GM18517 (cell line): ENCODE measurements around the gene TRABD.

ENCODE experiments used
- ATAC-seq: cut with Tn5 transposase; IDR thresholded peaks from one replicate; pipeline ENCODE4 v1.9.1; 2021; ENCODE audit warnings: mild to moderate bottlenecking, moderate library complexity; ENCODE audit not compliant: unreplicated experiment

TRABD gene

DNA sequence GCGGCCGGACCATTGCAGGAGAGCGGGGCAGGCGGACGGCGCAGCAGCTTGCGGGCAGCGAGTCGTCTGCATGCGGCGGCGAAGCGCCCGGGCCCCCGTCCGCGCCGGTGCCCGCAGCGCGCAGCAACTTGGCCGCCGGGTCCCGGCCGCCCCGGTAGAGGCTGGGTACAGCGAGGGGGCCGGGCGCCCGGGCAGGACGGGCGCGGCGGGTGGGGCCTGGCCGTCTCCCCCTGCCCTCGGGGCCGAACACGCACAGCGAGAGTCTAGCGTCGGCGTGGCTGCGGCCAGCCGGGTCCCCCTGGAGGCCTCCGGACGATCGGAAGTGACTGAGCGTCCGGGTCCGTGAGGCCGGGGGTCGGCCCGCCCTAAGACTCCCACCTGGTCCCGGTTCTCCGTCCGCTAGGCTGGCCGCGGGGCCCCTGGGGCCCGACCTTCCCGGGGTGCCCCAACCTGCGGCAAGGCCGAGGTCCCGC, 775 bp upstream of the TRABD start:
- no peak for ATAC-seq

GRCh38 chr22:50186181-50186714, 535 bp downstream of the TRABD start:
- no peak for ATAC-seq

DNA sequence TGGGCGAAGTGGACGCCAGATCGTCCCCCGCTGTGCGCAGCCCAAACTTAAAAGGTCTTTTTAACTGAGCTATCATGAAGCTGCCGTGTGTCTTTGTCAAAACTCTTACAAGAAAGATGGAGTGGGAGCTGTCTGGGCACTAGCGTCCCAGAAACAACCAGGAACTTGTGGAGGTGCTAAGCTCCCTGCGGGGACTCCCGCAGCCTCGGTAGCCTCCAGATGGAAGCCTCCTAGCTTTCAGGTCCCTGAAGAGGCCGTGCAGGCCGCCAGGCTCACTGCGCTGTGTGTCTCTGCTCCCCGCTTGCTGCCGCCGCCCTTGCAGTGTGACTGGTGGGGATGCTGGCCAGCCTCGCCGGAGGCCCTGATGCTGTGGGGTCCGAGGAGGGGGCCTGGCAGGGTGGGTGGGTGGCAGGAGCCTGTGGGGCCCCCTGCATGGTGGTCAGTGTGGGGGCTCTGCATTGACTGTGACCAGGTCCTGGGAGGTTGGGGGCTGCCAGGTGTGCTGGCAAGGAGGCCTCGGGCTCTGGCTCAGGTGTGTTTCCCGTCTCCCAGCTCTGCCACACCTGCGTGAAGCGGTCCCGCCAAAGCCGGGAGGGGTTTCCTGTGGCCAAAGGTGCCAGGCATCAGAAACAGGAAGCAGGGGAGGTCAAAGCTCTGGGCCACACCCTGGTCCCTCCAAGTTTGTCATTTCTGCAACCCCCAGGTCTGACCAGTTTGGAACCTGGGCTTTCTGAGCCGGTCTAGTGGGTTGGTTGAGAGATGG, 1.2 kb downstream of the TRABD start:
- no peak for ATAC-seq

DNA sequence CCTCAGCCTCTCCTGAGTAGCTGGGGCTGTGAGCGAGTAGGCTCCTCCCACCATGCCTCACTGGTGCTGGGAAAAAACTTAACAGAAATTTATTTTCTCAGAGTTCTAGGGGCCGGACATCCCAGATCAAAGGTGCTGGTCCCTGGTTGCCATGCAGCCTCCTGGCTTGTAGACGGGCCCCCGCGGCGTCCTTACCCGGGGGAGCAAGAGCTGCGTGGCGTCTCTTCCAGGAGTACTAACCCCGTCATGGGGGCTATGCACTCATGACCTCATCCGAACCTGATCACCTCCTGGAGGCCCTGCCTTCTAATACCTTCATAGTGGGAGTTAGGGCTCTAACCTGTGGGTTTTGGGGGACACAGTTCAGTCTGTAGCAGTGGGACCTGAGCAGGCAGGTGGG, 2.6 kb downstream of the TRABD start:
- ATAC-seq, result no peak

GRCh38 chr22:50189184-50189848, 3.6 kb downstream of the TRABD start:
- no peak for ATAC-seq

DNA sequence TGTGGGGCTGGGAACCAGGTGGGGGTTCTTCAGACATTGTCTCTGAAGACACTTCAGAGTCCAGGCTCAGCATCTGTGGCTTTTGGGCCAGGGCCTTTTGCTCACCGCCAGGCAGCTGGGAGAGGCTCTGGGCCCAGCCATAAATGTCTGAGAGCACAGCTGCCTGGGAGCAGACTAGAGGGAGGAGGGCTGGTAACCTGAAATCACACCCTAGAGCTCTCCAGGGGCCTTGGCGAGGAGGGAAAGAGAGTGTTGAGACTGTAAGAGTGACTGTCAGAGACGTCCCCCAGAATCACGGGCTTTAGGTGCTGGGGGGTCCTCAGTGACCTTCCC, 4.1 kb downstream of the TRABD start:
- ATAC-seq, result no peak

DNA sequence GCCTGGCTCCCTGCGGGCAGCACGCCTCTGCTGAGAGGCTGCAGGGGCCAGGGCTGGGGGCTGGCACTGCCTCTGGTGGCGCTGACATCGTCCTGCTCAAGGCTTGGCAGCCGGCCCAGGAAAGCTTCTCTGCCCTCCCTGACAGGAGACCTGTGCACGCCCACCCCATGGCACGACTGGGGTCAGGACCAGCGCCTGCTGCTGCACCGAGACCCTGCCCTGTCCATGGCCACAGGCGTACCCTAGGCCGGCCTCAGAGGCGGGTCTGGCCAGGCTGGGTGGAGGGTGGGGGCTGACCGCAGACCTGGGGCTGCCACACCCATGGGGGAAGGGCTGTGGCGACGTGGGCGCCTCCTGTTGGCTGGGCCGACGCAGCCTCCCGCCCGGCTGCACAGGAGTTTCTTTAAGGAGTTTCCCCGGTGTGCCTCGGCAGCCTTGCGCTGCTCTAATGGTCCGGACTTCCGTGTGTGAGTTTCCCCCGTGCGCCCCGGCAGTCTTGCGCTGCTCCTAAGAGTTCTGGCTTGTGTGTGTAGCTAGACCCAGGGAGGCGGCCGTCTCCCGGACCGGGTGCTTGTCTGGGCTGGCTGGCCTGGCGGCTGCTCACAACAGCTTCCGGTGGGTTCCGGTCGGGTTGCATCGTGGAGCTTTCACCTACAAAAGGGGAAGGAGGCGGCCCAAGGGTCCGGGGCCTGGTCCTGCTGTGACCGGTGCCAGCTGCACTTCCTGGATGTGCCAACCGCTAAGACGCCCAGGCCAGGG, 4.6 kb downstream of the TRABD start:
- no peak for ATAC-seq

DNA sequence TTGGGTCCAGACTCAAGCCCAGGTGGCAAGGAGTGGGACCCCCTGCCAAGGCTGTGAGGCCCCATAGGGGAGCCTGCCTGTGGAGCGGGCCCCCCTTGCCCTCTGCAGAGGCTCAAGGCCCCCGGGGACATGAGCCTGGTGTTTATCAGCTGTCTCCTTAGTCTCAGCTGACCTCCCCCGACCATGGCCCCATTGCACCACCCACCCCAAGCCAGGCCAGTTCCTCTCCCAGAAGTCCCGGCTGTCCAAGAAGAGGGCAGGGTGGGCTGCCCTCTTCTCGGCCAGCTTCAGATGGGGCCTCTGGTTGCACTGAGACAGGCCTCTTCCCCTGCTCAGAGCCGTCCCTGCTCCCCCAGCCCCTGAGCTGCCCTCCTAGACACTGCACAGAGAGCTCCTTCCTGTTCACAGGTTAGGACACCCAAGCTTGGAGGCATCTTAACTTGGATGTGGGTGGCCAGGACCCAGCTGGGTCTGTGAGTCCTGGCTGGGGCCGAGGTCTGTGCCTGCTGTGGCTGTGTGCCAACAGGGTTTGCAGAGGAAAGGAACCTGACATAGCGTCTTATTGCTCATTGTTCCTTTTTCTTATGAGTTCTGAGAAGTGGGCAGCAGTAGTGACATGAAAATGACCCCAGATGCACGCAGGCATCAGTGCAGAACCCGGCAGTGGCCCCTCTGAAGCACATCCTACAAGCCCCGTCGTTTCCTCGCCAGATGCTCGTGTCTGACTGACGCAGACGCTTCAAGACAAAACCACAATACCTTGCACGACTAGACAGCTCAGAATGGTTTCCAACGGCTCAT, 5.4 kb downstream of the TRABD start:
- ATAC-seq, result no peak

GRCh38 chr22:50192436-50193204, 6.9 kb downstream of the TRABD start:
- no peak for ATAC-seq

DNA sequence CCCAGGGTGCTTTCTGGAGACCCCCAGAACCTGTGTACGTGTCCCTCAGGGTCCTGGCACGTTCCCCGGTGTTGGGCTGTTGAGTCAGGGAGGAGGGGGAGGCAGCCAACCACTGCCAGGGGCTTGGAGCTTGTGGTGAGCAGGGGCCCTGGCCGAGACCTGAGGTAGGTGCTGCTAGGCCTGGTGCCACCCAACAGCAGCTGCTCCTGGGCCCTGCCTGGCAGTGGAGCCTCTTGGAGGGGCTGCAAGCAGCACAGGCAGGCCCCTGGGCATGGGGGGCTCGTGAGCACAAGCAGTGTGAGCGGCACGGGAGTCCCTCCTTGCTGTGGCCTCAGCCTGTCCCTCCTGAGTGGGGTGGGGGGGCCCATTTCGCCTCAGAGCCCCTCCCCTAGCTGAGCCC, 7.9 kb downstream of the TRABD start:
- no peak for ATAC-seq

GRCh38 chr22:50194037-50194805, 8.5 kb downstream of the TRABD start:
- no peak for ATAC-seq

GRCh38 chr22:50196256-50196655, 10.5 kb downstream of the TRABD start:
- no peak for ATAC-seq

- no peak for ATAC-seq
These were observed 11.5 kb downstream of the TRABD start for GRCh38 chr22:50197000-50197800.

GRCh38 chr22:50197856-50198623, 12.3 kb downstream of the TRABD start:
- no peak for ATAC-seq

DNA sequence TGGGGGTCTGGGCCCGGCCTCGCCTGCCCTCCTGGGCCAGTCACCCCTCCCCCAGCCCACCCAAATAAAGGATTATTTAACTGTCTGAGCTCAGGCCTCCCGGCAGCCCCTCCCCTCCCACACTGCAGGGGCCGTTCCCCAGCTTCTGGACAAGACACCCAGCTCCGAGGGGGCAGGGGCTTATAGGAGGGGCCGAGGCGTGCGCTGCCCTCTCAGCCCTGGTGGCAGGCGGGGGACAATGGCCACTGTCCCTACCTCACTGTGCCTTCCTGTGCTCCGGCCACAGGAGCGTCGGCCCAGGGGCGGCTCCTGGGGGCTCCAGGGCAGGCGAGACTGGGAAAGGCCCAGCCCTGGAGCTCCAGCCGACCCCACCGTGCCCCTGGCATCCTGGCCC, 12.9 kb downstream of the TRABD start:
- ATAC-seq, result no peak

GRCh38 chr22:50199251-50199721, 13.6 kb downstream of the TRABD start:
- ATAC-seq, result no peak

- no peak for ATAC-seq
These were observed 14.2 kb downstream of the TRABD start for GRCh38 chr22:50199829-50200460.
